GM12891 (cell line): ENCODE data around the gene ADAMTS17.

Source experiments
- POLR2A ChIP-seq: IDR thresholded peaks from 2 replicates; pipeline ENCODE4 v1.6.1; 2011; ENCODE audit warnings: low read depth, low read length, control low read depth
- TAF1 ChIP-seq: IDR thresholded peaks from 2 replicates; pipeline ENCODE4 v1.6.1; 2011; ENCODE audit warnings: low read depth, low read length, control low read depth

DNA sequence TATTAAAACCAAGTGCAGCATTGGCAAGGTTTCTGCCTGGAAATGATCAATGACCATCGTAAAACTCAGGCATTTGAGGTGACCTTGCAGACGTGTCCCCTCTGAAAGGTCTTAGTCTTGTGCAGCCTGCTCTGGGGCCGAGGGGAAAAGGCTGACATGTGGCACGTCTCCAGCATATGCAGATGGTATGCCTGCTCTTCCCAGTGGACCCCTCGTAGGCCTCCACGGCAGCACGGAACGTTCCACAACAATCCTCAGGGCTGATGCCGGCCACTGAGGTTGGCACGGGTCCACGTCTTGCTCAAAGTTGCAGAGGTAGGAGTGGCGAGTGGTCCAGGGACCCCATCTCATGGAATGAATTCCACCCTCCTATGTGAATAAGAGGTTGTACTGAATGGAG, 361.0 kb downstream of the ADAMTS17 start:
- TF ChIP-seq TAF1, result no peak
- TF ChIP-seq POLR2A, result no peak
